GM12873 (cell line): Measurements from ENCODE around the gene KCNJ5.

Experiments used
- TF ChIP-seq, protein P1 (sequence below): IDR thresholded peaks from 2 replicates; pipeline ENCODE4 v1.5.1; 2012; ENCODE audit warnings: low read depth, mild to moderate bottlenecking, moderate library complexity, low read length, control low read depth; ENCODE audit not compliant: insufficient read depth; ENCODE audit errors: missing control alignments

The KCNJ5 gene

DNA sequence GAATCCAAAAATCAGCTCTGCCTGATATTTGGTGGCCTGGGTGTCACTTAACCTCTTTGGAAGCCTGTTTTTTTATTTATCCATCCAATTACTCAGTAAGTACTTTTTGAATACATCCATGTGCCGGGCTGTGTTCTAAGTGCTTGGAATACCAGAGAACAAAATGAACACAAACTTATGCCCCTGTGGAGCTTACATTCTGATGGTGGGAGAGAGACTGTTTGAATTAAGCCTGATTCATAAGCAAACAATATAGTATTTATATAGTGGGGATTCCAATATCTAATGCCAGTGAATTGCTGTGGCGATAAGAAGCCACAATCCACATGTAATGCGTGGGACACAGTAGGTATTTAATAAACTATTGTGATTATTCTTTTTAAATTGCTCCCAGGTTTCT, 19.4 kb downstream of the KCNJ5 start:
- TF ChIP-seq, protein P1, sequence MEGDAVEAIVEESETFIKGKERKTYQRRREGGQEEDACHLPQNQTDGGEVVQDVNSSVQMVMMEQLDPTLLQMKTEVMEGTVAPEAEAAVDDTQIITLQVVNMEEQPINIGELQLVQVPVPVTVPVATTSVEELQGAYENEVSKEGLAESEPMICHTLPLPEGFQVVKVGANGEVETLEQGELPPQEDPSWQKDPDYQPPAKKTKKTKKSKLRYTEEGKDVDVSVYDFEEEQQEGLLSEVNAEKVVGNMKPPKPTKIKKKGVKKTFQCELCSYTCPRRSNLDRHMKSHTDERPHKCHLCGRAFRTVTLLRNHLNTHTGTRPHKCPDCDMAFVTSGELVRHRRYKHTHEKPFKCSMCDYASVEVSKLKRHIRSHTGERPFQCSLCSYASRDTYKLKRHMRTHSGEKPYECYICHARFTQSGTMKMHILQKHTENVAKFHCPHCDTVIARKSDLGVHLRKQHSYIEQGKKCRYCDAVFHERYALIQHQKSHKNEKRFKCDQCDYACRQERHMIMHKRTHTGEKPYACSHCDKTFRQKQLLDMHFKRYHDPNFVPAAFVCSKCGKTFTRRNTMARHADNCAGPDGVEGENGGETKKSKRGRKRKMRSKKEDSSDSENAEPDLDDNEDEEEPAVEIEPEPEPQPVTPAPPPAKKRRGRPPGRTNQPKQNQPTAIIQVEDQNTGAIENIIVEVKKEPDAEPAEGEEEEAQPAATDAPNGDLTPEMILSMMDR, result no peak

DNA sequence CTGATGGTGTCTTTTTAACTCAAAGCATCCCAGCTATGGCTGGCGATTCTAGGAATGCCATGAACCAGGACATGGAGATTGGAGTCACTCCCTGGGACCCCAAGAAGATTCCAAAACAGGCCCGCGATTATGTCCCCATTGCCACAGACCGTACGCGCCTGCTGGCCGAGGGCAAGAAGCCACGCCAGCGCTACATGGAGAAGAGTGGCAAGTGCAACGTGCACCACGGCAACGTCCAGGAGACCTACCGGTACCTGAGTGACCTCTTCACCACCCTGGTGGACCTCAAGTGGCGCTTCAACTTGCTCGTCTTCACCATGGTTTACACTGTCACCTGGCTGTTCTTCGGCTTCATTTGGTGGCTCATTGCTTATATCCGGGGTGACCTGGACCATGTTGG, 20.1 kb downstream of the KCNJ5 start:
- TF ChIP-seq, protein P1, result no peak

DNA sequence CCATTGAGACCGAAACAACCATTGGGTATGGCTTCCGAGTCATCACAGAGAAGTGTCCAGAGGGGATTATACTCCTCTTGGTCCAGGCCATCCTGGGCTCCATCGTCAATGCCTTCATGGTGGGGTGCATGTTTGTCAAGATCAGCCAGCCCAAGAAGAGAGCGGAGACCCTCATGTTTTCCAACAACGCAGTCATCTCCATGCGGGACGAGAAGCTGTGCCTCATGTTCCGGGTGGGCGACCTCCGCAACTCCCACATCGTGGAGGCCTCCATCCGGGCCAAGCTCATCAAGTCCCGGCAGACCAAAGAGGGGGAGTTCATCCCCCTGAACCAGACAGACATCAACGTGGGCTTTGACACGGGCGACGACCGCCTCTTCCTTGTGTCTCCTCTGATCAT, 20.5 kb downstream of the KCNJ5 start:
- TF ChIP-seq, protein P1, result no peak

DNA sequence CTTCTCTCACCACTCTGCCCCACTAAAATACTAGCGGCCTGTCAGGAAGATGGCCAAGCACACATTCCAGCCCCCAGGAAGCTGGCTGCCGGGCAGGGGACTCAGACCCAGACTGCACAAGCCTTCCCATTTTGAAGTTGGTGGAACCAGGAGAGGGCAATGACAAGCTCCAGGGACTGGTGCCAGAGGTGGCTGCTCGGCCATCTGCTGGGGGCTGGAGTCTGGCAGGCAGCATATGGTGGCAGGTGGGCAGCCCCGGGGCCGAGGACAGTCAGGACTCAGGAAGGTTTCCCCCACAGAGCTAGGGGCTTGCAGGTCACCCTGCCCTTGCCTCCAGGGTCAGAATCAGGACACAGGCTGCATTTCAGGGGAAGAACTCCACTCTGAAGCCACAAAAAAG, 22.6 kb downstream of the KCNJ5 start:
- TF ChIP-seq, protein P1, result no peak

DNA sequence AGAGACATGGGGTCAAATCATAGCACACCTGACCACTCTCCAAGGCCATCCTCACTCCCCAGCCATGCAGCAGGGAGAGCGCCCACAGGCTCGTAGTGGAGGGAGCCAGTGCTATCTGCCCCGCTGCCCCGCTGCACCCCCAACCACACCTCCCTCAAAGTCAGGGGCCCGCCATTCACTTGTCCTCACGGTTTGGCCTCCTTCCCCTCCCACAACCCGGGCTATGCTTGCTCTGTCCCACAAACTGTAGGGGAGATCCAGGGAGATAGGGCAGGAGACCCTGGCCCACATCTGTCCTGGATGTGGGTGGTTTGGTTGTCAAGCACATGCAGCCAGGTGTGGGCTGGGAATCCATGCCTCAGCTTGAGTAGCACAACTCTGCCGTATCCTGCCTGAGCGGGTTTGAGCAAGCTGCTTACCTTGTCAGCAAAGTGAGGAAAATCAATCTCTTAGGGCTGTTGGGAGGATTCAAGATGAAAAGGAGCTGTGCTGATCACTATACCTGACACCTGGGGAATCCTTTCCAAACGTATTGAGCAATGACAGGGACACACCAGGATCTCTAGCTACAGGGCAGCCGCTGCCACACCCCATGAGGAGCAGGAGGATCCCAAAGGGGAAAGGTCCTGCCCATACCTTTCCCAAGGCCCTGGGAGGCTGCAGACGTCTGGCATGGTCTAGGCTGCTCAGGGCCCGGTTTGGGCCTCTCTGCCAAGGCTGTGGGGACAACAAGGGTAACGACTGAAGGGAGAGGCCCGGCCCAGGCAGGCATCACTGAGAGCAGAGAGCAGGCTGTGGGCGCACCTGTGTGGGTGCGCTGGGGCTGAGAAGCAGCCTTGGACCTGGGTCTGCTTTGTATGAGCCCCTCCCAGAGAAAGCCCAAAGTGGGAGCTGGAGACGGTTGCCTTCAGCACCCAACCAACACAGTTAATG, 23.3 kb downstream of the KCNJ5 start:
- TF ChIP-seq, protein P1, result no peak

DNA sequence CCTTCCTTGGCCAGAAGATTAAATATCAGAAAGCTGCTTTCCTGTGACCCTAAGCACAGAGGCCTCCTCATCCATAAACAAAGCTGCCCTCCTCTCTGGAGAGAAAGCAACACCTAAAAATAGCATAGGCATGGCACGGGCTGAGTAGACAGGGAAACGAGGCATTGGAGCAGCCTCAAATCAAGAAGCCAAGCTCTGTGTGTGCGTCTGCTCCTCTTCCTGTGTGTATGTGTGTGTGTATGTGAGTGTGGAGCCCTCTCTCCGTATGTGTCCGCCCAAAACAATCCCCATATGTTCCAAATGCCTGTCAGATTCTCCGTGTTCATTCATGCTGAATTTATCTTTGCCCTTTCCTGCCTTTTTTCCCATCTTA, 24.0 kb downstream of the KCNJ5 start:
- TF ChIP-seq, protein P1, result no peak

DNA sequence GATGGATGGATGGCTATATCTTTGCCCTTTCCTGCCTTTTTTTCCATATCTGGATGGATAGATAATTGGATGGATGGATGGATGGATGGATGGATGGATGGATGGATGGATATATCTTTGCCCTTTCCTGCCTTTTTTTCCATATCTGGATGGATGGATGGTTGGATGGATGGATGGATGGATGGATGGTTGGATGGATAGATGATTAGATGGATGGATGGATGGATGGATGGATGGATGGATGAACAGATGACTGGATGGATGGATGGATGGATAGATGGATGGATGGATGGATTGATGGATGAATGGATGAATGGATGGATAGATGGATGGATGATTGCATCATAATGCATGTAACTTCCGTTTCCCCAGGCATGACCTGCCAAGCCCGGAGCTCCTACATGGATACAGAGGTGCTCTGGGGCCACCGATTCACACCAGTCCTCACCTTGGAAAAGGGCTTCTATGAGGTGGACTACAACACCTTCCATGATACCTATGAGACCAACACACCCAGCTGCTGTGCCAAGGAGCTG, 24.9 kb downstream of the KCNJ5 start:
- TF ChIP-seq, protein P1, result no peak
